ENCODE data around the gene C4A. TPM values are rescaled to one million over a fixed set of nuclear protein-coding genes. Genes with fewer than 3 reads are reported as not detected.
"Not testable (repeated sequence)": the region's sequence is repeated elsewhere in the genome, so short reads cannot be mapped to it uniquely, and the experiment has no call there.

The C4A gene
- total RNA-seq, 1 experiment from 2014 or later = 8.1 TPM

DNA sequence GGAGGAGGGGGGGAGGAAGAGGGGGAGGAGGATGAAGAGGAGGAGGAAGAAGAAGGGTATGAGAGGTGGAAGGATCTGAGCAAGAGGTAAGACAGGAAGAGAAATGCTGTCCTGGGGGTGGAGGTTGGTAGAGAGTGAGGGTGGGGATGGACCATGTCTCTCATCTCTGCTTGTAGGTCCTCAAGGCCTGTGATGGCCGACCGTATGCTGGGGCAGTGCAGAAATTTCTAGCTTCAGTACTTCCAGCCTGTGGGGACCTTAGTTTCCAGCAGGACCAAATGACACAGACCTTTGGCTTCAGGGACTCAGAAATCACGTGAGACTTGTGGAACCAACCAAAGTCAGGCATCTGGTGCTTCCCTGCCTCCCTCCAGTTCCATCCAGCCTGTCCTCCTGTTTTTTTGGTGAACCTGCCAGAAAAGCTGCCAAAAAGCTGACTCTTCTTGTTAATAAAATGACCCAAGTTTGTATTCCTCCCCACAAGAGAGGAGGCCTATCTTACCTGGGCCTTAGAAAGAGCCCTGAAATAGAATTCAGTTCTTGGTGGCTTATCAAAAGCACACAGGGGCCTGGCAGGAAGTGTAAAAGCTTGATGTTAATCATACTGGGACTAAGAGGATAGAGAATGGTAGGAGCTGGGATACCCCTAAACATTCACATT, 2.5 kb upstream of the C4A start:
- Histone ChIP-seq H3K27ac (ENCODE audit: low read length) (no peak overlapping the region), H3K4me1 (ENCODE audit: control insufficient read depth, insufficient read depth, low read length) (no peaks in the 10 kb centered on the region), H3K4me3 (ENCODE audit: low read depth in 2 of 2, low read length in 2 of 2) (no peak overlapping the region), H3K9me3 (ENCODE audit: control insufficient read depth, insufficient read depth, low read depth, low read length) (no peaks in the 10 kb centered on the region), H3K27me3 (ENCODE audit: control insufficient read depth, insufficient read depth, low read length) (no peaks in the 10 kb centered on the region), H3K36me3 (ENCODE audit: control insufficient read depth, insufficient read depth, low read length) (no peaks in the 10 kb centered on the region; the same call in 1 of the 2 replicates)
- CTCF ChIA-PET = no interaction called here
- in situ Hi-C loops (cut with HindIII; ENCODE audit: low pct_unique_long_range_greater_than_20kb, low sequenced_read_pairs) (no loop called here), intact Hi-C loops (cut with micrococcal nuclease; ENCODE audit: unreplicated experiment) (no loop called here)
- TSS peak; percentile 58 for BruUV-seq (replicated peaks)
- ATAC-seq (no peak), DNase-seq (ENCODE audit: low read depth, low spot score) (no peak)
- TF ChIP-seq POLR2AphosphoS5 (IDR thresholded peaks at IDR 0.05; ENCODE audit: low read depth, low read length) (no peak), TCF7L2 (IDR thresholded peaks at IDR 0.05; ENCODE audit: low read depth, low read length) (no peak), SIN3A (IDR thresholded peaks at IDR 0.05; ENCODE audit: borderline replicate concordance, insufficient read depth, low read depth, low read length) (no peak), REST (IDR thresholded peaks at IDR 0.05; ENCODE audit: insufficient read depth in 1 of 2, low read depth in 2 of 2, low read length in 1 of 2) (no peak)
- TF ChIP-seq, protein P1, sequence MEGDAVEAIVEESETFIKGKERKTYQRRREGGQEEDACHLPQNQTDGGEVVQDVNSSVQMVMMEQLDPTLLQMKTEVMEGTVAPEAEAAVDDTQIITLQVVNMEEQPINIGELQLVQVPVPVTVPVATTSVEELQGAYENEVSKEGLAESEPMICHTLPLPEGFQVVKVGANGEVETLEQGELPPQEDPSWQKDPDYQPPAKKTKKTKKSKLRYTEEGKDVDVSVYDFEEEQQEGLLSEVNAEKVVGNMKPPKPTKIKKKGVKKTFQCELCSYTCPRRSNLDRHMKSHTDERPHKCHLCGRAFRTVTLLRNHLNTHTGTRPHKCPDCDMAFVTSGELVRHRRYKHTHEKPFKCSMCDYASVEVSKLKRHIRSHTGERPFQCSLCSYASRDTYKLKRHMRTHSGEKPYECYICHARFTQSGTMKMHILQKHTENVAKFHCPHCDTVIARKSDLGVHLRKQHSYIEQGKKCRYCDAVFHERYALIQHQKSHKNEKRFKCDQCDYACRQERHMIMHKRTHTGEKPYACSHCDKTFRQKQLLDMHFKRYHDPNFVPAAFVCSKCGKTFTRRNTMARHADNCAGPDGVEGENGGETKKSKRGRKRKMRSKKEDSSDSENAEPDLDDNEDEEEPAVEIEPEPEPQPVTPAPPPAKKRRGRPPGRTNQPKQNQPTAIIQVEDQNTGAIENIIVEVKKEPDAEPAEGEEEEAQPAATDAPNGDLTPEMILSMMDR (IDR thresholded peaks at IDR 0.05) = no peak
- POLR2A ChIA-PET = no interaction called here

DNA sequence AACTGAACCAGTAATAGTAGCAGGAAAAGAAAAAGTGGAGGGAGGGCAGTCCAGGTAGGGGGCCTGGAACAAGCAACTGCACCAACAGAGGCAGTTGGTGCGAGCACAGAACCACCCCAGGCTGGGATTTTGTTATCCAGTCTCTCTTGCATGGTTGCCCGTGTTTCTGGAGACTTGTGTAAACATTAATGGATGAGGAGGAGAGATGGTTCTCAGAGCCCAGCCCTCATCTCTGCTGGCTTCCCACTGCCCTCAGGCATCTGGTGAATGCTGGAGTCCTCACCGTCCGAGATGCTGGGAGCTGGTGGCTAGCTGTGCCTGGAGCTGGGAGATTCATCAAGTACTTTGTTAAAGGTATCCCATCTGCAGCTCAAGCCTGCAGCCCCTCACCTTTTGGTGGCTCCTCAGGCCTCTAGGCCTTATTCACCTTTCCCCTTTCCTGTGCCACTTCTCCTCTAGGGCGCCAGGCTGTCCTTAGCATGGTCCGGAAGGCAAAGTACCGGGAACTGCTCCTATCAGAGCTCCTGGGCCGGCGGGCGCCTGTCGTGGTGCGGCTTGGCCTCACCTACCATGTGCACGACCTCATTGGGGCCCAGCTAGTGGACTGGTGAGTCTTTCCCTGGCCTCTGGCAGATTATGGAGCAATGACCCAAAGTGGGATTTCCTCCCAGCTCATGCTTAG, 1.5 kb upstream of the C4A start:
- CTCF ChIA-PET = interaction anchor here (0.6 kb wide), 1 partner anchor 455 kb away, joined by 8 read pairs; no protein-coding TSS in a partner anchor
- in situ Hi-C loops (cut with HindIII; ENCODE audit: low pct_unique_long_range_greater_than_20kb, low sequenced_read_pairs); H3K9me3 ChIP-seq (ENCODE audit: control insufficient read depth, insufficient read depth, low read depth, low read length); H3K36me3 ChIP-seq (ENCODE audit: control insufficient read depth, insufficient read depth, low read length); H3K4me3 ChIP-seq (ENCODE audit: low read depth in 2 of 2, low read length in 2 of 2); H3K27me3 ChIP-seq (ENCODE audit: control insufficient read depth, insufficient read depth, low read length); intact Hi-C loops (cut with micrococcal nuclease; ENCODE audit: unreplicated experiment); BruUV-seq (replicated peaks); POLR2A ChIA-PET; ATAC-seq; H3K4me1 ChIP-seq (ENCODE audit: control insufficient read depth, insufficient read depth, low read length); DNase-seq (ENCODE audit: low read depth, low spot score); H3K27ac ChIP-seq (ENCODE audit: low read length): not testable (repeated sequence)

DNA sequence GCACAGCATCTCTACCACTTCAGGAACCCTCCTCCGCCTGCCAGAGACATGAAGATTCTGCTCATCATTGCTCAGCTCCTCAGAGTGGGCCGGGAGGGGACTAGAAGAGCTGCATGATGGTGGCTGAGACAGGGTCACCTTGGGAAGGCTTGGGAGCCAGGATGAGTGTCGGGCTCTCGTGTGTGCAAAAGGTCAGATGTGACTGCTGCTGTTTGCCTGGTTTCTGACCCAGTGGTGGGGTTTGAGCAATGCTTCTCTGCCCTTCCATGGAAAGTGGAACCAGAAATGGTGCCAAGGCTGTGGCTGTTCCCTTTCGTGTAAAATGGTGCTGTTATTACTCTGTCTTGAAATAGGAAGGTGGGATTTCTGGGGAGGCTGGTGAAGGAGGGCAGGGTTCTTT, 859 bp upstream of the C4A start:
- intact Hi-C loops (cut with micrococcal nuclease; ENCODE audit: unreplicated experiment); H3K4me1 ChIP-seq (ENCODE audit: control insufficient read depth, insufficient read depth, low read length); BruUV-seq (replicated peaks); H3K36me3 ChIP-seq (ENCODE audit: control insufficient read depth, insufficient read depth, low read length); POLR2A ChIA-PET; in situ Hi-C loops (cut with HindIII; ENCODE audit: low pct_unique_long_range_greater_than_20kb, low sequenced_read_pairs); ATAC-seq; H3K27me3 ChIP-seq (ENCODE audit: control insufficient read depth, insufficient read depth, low read length); DNase-seq (ENCODE audit: low read depth, low spot score); CTCF ChIA-PET; H3K27ac ChIP-seq (ENCODE audit: low read length); H3K4me3 ChIP-seq (ENCODE audit: low read depth in 2 of 2, low read length in 2 of 2); H3K9me3 ChIP-seq (ENCODE audit: control insufficient read depth, insufficient read depth, low read depth, low read length): not testable (repeated sequence)

- DNase-seq (ENCODE audit: low read depth, low spot score); in situ Hi-C loops (cut with HindIII; ENCODE audit: low pct_unique_long_range_greater_than_20kb, low sequenced_read_pairs); POLR2A ChIA-PET; H3K4me1 ChIP-seq (ENCODE audit: control insufficient read depth, insufficient read depth, low read length); intact Hi-C loops (cut with micrococcal nuclease; ENCODE audit: unreplicated experiment); H3K27me3 ChIP-seq (ENCODE audit: control insufficient read depth, insufficient read depth, low read length); H3K4me3 ChIP-seq (ENCODE audit: low read depth in 2 of 2, low read length in 2 of 2); CTCF ChIA-PET; H3K9me3 ChIP-seq (ENCODE audit: control insufficient read depth, insufficient read depth, low read depth, low read length); BruUV-seq (replicated peaks); H3K36me3 ChIP-seq (ENCODE audit: control insufficient read depth, insufficient read depth, low read length); H3K27ac ChIP-seq (ENCODE audit: low read length): not testable (repeated sequence)
- peak; percentile 80 for ATAC-seq
Observed at GRCh38 chr6:31989363-31989762, 7.5 kb downstream of the C4A start.

DNA sequence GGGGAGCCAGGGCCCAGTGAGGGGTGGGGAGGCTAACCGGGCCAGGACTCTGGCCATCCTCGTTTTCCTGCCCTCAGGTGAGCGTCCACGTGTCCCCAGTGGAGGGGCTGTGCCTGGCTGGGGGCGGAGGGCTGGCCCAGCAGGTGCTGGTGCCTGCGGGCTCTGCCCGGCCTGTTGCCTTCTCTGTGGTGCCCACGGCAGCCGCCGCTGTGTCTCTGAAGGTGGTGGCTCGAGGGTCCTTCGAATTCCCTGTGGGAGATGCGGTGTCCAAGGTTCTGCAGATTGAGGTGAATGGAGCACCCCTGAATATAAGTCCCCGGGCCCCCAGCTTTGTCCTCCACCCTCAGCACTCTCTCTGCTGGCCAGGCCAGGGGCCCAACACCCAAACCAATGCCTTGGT, 12.6 kb downstream of the C4A start:
- CTCF ChIA-PET; BruUV-seq (replicated peaks); H3K4me3 ChIP-seq (ENCODE audit: low read depth in 2 of 2, low read length in 2 of 2); ATAC-seq; DNase-seq (ENCODE audit: low read depth, low spot score); POLR2A ChIA-PET; H3K36me3 ChIP-seq (ENCODE audit: control insufficient read depth, insufficient read depth, low read length); H3K4me1 ChIP-seq (ENCODE audit: control insufficient read depth, insufficient read depth, low read length); H3K9me3 ChIP-seq (ENCODE audit: control insufficient read depth, insufficient read depth, low read depth, low read length); H3K27me3 ChIP-seq (ENCODE audit: control insufficient read depth, insufficient read depth, low read length); in situ Hi-C loops (cut with HindIII; ENCODE audit: low pct_unique_long_range_greater_than_20kb, low sequenced_read_pairs); H3K27ac ChIP-seq (ENCODE audit: low read length); intact Hi-C loops (cut with micrococcal nuclease; ENCODE audit: unreplicated experiment): not testable (repeated sequence)
